ENCODE measurements around the gene XK.
"Not testable (repeated sequence)": the region's sequence is repeated elsewhere in the genome, so short reads cannot be mapped to it uniquely, and the experiment has no call there.

The XK gene, protein sequence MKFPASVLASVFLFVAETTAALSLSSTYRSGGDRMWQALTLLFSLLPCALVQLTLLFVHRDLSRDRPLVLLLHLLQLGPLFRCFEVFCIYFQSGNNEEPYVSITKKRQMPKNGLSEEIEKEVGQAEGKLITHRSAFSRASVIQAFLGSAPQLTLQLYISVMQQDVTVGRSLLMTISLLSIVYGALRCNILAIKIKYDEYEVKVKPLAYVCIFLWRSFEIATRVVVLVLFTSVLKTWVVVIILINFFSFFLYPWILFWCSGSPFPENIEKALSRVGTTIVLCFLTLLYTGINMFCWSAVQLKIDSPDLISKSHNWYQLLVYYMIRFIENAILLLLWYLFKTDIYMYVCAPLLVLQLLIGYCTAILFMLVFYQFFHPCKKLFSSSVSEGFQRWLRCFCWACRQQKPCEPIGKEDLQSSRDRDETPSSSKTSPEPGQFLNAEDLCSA

DNA sequence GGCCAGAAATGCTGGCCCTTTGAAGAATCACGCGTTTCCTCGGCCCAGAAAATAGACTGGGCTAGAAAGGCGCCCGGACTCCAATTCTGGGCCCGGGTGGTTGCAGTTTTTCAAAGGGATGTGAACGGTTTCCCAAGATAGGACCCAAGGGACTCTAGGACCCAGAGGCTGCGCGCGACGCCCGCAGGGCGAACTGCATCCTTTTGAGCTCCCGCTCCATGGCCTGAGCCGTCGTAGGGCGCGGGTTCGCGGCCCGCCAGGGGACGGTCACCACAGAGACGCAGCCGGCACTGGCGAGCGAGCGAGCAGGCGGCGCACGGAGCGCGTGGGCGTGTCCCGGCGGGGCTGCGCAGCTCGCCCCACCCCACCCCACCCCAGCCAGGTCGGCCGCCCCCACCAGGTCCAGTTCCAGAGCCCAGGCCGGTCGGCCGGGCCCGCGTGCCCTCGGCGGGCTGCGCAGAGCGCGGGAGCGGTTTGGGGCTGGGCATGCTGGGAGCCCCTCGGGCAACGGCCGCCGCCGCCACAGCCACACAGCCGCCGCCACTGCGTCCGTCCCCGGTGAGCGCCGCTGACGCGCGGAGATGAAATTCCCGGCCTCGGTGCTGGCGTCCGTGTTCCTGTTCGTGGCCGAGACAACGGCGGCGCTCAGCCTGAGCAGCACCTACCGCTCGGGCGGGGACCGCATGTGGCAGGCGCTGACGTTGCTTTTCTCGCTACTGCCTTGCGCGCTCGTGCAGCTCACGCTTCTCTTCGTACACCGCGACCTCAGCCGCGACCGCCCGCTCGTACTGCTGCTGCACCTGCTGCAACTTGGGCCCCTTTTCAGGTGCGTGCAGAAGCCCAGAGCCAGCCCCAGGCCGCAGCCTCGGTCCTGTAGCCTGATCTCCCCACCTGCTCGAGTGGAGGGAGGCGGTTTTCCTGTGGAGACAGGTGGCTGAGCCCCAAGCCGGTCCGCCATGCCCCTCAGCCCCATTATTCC is at the start of gene XK:
Gene XK, plus strand, starts transcription at position 411 of the 979 bp plus-strand sequence. Its CDS starts 171 bp downstream, at position 582.
- peak; percentile 18 to 41 (median 23) for DNase-seq

DNA sequence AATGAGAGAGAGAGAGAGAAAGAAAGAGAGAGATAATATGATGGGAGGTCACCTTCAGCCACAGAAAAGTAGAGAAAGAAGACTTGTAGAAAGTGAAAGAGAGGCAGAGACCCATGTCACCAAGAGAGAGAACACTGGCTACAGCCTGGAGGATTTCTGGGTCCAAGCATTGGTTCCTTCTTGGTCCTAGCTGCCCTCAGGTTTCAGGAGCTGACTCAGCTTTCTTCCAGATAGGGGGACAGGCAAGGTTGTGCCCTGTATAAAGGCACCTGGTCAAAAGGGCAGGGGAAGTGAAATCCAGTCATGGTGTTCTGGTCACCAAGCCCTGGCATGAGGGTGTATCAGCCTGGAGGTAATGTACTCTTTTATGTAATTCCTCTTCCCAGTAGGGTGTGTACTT is 47.5 kb upstream of the XK start:
- no peak for DNase-seq

DNA sequence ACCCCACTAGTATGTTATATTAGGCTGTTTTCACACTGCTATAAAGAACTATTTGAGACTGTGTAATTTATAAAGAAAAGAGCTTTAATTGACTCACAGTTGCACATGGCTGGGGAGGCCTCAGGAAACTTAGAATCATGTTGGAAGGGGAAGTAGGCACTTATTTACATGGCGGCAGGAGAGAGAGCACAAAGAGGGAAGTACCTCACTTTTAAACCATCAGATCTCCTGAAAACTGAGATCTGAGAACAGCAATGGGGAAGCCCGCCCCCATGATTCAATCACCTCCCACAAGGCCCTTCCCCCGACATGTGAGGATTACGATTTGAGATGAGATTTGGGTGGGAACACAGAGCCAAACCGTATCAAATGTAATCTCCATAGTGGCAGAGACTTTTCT is 45.4 kb upstream of the XK start:
- DNase-seq: peak in 2 of 3 donors; percentile 1 to 3

DNA sequence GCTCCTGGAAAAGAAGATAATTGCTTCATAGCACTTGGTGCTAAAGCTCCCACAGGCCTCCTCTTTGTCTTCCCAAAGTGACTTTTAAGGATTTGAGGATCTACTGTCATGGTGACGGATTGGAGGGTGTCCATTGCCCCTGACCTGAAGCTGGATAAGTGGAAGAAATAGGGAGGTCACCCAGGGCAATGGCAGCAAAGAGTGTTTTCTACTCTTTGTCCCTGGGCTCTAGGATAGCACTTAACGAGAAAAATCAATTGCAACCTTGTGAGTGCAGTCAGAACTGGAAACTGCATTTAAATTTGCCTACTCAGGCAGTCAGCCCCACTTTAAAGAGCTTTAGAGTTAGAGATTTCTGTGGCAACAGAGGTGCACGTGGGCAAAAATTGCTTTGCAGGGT is 43.7 kb upstream of the XK start:
- no peak for DNase-seq

DNA sequence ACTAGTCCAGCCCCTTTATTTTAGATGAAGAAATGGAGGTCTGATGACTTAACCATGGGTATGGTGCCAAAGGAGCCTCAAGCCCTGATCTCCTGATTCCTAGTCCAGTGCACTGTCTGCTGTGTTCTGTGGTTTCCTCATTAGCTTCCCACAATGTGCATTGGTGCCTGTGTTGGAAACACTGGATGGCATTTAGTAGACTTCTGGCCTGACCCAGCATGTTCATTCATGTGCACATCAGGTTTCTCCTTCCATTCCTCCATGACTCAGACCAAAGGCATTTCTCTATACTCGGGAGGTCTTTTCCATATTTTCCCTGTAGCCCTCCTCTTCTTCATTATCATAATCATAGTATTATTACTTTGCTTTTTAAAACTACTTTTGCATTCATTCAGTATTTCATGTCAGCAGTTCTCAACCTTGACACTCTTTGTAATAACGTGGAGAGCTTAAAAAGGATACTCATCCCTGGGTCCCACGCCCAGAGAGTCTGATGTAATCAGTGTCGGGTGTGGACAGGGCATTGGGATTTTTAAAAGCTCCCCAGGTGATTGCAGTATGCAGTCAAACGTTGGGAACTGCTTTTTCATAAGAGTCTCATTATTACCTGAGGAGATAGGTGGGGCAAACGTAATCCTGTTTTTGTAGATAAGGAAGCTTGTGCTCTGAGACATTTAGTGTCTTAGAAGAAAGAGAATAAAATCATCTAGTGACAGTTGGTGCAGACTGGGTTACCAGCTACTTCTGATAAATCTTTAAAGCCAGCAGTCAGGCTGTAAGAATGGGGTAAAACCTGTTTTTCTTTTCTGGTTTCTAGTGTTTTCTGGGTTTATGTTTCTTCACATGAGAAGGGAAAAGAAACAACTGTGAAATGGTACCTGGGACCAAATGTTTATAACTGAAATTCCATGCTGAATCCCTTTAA is 40.9 kb upstream of the XK start:
- no peak for DNase-seq

DNA sequence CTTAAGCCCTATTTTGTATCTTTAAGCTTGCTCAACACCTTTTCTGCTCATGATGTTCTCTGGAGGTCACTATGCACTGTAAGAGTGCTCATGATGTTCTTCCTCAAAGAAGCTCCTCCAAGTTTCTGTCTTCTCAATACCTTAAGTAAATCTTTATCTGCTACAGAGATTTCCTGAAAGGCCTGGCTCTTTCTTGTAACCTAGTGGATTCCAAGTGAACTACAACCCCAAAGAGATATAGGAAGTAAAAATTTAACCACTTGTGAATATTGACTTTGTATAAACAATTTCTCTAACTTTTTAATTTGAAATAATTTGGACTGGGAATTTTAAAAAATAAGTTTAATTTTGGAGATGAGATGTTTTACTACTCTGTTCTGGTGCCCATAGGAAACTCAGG is 39.3 kb upstream of the XK start:
- DNase-seq: no peak

DNA sequence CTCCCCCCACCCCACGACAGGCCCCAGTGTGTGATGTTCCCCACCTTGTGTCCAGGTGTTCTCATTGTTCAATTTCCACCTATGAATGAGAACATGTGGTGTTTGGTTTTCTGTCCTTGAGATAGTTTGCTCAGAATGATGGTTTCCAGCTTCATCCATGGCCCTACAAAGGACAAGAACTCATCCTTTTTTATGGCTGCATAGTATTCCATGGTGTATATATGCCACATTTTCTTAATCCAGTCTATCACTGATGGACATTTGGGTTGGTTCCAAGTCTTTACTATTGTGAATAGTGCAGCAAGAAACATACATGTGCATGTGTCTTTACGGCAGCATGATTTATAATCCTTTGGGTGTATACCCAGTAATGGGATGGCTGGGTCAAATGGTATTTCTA is 34.7 kb upstream of the XK start:
- DNase-seq: not testable (repeated sequence)

DNA sequence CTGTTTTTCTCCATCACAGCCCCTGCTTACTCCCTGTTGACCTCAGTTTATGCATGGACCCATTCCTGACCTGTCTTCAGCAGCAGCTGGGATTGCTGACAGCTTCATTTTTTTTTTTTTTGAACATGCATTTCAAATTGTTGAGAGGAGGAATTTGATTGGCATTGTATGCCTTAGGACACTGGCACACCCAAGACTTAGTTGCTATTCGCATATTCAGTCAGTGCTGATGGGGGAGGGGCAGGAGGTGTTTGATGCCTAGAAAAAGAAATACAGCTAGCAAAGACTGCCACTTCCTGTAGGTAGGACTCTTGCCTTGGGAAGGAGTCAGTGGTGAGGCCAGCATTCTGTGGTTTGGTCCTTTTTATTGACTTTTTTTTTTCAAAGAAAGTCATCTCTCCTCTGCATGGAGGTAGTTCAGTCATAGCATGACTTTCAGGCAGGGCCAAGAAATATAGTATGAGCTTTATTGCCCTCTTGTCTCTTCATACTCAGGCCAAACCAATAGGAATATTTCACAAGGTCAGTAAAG is 33.6 kb upstream of the XK start:
- no peak for DNase-seq

DNA sequence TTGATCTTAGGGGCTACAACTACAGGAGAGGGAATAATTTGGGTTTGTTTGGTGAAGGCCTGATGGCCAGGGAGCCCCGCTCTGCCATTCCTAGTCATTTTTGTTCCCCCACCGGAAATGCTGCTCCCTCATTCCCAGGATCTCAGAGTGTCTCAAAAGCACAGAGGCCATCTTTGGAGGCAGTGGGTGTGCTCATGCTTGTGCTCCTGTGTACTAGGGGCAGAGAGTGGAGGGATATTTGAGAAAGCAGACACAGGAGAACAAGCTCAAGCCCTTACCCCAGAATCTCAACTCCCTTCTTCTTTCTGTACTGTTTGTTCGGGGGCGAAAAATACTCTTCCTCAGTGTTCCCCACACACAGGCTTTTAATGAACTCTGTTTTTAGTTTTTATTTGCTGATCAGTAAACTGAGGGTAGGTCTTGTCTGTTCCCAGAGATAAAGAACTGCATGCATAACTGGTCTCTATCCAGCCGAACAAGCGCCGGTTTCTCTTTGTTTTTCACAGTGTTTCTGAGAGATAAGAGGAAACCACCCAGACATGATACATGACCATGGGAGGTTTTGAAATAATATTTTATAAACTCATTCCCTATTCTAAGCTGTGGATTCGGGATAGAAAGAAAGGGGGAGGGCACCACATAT is 32.9 kb upstream of the XK start:
- DNase-seq: no peak

DNA sequence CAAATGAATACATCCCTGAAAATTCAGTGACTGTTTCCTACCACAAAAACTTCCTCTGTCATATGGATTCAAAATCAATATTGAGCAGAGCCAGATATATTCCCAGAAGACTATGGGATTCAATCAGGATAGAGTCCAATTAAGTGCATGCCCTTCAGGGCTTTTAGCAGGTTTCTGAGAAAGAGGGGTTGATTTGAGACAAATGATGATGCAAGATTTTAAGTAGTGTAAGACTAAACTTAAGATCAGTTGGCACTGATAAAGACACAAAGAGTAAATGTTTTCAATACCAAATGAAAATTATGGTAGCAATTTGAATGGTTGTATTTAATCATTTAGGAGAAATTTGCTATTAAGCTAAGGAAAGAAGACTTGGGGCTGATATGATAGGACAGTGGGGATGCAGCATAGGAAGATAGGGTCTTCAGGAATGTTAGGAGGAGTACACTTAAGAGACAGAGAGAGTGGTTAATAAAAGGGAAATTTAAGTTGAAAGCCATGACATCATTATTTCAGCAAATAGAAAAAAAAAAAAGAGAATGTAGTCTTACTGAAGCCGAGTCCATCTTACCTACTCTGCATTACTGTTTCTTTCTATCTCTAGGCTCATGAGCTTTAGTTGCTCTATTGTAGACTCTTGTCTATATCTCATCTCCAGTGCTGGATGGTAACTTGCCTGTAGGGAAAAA is 32.0 kb upstream of the XK start:
- DNase-seq: no peak

DNA sequence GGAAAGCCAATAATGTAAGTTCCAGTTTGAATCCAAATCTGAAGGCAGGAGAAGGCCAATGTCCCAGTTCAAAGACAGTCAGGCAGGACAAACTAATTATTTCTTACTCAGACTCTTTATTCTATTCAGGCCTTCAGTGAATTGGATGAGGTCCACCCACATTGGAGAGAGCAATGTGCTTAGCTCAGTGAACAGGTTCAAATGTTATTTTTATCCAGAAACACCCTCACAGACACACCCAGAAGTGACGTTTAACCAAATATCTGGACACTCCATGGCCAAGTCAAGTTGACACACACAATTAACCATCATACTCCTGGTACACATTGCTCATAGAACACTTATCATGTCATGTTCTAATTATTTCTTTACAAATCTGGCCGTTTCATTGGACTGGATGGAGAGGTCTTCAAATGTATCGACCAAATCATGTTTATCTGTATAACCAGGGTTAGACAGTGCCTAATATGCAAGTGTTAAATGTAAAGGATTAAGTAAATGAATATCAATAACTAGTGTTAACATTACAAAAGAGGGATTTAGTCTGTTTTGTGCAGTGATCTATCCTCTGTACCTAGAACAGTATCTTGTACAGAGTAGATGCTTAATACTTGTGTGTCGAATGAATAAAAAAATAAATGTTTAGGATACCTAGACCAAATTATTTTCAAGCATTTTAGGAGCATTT is 27.1 kb upstream of the XK start:
- no peak for DNase-seq

DNA sequence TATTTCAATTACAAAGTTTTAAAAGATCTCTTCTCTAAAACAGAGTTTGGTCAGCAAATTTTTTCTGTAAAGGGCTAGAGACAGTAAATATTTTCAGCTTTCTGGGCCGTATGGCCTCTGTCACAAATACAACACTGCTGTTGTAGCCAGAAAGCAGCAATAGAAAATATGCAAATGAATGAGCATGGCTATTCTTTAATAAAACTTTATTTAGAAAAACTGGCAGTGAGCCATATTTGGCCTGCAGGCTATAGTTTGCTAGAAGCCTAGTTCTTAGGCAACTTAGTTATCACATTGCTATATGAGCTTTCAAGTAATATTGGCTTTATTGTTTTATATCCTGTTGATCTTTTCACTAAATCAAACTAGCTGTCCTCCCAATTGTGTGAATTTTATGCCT is 26.5 kb upstream of the XK start:
- no peak for DNase-seq

DNA sequence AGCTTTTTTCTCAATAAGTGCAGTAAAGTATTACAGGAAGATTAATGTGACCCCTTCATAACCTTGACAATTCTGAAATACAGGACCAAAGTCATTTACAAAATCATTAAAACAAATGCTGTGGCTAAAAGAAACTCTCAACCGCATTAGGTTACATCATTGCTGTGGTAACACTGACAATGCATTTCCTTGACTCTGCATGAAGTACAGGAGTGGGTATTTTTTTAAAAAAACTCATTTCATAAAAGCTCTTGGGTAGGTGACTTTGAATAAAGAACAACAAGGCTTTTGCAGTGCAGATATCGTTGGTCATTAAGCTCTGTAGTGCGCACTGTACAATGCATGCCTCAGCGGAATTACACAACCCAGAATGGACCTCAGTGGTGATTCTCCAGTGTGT is 23.4 kb upstream of the XK start:
- no peak for DNase-seq

DNA sequence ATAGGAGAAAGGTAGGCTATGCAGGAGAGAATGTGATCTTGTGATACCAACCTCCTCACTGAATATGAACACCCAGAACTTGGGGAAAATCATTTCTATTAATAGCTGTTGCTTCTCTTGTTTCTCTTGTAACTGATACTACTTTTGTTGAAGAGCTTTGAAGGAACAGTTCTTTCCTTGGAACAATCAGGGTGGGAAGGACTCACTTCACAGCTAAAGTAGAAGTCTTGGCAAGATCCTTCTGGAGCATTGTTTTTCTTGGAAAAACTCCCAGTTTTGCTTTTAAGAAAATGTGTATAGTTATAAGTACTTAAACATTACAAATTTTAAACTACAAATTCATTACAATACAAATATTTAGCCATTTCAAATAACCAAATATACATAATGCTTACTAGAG is 19.1 kb upstream of the XK start:
- DNase-seq: no peak

DNA sequence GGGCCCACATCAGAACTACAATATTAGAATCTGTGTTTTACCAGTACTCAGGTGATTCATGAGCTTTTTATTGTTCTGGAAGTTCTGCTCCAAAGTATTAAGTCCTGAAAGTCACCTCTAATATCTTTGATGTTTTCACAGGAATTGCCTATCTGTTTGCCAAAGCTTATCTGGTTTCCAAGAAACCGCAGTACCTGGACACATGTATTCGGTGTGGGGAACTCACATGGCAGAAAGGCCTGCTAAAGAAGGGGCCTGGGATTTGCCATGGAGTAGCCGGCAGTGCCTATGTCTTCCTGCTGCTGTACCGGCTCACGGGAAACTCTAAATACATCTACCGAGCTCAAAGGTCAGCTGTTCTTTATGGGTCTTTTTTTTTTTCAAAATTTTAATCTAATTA is 18.4 kb upstream of the XK start:
- DNase-seq: no peak

DNA sequence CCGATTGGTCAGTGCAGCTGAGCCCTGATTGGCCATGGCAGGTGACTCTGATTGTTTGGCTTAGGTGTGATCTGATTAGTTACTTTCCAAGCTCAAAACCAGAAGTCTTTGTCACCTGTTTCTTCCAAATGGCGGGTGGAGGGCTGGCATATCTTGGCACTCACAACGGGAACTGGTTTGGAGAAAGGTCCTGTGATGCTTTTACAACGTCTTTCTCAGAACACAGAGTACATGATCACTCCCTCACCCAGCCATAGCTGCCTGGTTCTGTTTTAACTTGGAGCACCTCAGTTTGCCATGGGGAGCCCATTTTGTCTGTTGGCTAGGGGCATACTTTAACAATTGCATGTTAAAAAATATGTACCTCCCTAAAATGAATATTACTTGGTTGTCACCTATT is 13.0 kb upstream of the XK start:
- DNase-seq: no peak

DNA sequence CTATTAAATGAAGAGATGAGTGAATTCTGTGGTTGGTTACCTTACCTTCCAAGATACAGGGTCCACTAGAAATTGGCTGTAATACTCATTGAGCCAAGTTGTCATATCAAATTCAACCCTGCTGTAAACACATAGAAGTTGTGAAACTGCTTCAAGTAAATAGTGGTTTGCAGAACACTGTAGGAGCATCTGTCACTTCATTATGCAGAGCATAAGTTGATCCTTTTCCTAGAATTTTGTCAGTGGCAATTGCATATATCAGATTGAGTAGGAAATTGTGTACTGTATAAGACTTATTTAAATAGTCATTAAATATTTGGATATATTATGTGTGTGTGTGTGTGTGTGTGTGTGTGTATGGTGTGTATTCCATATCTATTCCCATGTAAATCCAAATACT is 8.8 kb upstream of the XK start:
- DNase-seq: no peak

DNA sequence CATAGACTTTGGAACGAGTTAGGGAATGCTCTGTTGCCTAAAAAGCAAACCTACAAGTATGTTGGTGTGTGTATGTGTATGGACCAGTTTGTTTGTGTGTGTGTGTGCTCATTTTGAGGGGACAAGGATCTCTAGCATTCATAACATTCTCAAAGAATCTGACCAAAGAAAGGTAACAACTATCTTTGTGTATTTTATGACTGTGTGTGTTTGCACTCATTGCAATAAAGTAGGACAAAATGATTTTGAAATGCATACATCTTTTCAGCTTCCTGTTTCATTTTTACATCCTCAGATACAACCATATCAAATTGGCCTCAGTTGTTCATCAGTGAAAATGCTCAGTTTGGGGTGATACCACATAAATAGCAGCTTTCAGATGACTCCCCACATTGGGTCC is 8.3 kb upstream of the XK start:
- no peak for DNase-seq

DNA sequence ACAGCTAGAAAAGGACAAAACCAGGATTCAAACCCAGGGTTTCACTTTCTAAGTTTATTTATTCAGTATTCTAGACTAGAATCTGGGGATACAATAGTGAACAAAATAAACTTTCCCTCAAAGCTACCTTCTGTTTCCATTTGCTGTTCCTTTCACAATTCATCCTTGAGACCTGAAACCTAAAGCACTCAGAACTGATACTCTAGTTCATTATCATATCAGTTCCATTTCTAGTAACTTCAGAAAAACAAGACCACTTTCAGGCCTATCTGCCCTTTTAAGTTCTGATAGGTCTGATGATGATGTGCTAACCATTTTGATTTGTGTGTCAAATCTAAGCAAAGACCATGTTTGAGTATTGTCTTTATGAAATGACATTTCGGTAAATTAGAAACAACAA is 7.8 kb upstream of the XK start:
- DNase-seq: no peak

DNA sequence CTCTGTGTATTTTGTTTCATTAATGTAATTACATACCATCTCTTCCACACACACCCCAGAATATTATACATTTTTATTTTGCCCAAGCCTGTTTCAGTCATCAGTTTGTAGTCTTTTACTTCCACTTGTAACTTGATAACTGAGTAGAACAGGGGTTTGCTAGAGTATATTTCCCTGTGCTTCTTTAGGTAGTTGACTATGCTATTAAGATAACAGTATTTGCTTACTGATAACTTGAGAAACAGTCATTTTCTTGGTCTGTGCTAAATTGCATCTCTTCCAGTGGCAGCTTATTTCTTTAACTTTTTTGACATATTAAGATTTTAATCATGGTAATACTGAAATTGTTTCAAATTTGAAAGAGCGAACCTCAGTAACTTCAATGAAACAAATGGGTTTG is 7.0 kb upstream of the XK start:
- no peak for DNase-seq

DNA sequence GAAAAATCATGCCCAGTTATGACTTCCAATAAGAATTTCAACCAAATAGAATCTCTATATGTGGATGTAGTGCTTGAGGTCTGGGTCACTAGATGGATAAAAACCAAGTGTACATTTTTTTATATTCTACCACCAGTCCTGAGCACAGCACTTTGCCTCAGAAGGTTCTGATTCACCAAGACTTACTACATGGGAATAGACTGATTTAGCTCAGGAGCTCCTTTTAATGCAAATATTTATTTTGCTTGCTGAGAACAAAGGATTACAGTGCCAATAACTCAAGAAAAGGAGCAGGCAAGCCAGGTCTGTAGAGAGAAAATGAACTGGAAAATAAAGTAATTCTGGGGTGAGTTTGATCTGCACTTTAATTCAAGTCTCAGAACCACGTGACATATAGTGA is 6.4 kb upstream of the XK start:
- DNase-seq: no peak

Data from suppressor macrophage treated with lipopolysaccharide for 1 hour (primary cell).